HCEC 1CT (cell line): Measurements from ENCODE around the gene BRICD5.

Source experiments
- DNase-seq: peaks from one replicate; pipeline ENCODE4 v3.0.0-alpha.2; 2017

BRICD5 gene

DNA sequence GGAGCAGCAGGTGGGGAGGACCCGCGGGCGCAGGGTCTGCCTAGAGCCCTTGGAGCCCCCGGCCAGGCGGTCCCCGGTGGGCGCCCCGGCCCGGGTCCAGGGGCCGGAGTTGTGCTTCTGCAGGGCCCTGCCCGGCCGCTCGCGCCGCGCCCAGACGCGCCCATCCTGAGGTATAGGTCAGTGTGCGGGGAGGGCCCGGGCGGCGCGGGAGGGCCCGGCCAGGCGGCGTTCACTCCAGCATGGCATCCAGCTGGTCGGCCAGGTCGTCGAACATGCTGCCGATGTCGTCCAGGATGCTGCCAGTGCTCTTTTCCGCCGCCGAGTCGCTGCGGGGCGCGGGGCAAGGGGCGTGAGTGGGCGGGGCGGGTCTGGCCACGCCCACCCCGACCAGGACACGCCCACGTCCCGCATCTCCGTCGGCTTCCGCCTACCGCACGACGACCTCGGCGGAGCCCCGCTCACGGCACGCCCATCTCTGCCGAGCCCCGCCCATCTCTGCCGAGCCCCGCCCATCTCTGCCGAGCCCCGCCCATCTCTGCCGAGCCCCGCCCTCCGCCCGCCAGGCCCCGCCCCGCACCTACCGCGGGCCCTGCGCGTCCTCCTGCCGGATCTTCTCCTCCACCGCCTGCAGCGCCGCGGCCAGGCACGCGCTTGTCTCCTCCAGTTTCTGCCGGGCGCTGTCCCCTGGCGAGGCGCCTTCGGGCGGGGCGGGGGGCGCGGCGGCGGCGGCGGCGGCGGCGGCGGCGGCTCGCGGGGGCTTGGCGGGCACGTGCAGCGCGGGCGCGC is 32.1 kb downstream of the BRICD5 start:
- no peak for DNase-seq

DNA sequence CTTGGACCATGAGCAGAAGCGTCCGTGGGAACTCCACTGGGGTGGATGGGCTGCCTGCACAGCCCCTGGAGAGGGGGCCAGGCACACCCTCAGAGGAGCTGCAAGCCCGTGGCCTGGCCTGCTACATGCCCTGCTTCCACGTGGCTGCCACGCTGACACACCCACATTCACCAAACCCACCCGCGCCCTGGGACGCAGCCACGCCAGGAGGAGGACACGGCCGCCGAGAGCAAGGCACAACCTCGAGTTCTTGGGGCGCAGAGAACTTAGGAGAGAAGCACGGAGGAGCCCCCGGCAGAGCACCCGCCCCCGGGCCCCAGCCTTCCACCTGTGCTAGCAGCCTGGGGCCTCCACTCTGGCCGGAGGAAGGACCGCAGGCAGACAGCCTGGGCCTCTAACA is 33.1 kb downstream of the BRICD5 start:
- DNase-seq, result no peak

DNA sequence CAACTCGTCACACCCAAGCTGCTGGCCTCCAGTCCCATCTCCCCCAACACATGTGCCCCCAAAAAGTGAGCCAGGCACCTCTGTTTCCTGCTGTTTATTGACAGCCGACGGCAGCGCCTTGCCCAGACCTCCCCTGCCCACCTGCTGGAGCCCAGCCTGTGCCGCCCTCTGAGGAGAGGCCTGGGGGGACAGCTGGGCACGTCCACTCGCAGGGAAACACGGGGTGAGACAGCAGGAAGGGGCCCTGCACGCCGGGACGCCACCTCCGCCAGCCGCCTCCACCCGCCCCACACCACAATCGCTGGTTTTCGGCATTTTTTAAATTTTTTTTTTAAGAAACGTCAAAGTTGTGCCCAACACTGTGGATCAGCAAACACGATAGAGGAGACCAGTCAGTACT is 33.6 kb downstream of the BRICD5 start:
- DNase-seq, result no peak

DNA sequence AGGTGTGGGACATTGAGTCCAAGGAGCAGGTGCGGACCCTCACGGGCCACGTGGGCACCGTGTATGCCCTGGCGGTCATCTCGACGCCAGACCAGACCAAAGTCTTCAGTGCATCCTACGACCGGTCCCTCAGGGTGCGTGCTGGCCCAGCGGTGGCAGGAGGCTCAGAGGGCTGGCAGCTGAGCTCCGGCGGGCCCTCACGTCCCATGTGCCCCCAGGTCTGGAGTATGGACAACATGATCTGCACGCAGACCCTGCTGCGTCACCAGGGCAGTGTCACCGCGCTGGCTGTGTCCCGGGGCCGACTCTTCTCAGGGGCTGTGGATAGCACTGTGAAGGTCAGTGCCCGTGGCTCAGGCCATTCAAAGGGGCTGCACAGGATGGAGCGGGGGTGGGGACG is 34.6 kb downstream of the BRICD5 start:
- DNase-seq, result no peak

DNA sequence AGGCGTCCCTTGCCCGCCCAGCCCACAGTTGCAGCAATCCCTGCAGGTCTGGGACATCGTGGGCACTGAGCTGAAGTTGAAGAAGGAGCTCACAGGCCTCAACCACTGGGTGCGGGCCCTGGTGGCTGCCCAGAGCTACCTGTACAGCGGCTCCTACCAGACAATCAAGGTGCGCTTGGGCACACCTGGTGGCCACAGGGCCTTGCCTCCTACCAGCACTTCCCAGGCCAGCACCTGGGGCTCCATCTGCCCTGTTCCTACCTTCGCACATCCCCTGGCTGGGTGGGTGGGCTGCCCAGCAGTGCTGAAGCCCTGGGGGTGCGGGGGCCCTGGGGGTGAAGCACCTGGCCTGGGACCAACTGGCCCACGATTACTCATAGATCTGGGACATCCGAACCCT is 35.2 kb downstream of the BRICD5 start:
- no peak for DNase-seq

DNA sequence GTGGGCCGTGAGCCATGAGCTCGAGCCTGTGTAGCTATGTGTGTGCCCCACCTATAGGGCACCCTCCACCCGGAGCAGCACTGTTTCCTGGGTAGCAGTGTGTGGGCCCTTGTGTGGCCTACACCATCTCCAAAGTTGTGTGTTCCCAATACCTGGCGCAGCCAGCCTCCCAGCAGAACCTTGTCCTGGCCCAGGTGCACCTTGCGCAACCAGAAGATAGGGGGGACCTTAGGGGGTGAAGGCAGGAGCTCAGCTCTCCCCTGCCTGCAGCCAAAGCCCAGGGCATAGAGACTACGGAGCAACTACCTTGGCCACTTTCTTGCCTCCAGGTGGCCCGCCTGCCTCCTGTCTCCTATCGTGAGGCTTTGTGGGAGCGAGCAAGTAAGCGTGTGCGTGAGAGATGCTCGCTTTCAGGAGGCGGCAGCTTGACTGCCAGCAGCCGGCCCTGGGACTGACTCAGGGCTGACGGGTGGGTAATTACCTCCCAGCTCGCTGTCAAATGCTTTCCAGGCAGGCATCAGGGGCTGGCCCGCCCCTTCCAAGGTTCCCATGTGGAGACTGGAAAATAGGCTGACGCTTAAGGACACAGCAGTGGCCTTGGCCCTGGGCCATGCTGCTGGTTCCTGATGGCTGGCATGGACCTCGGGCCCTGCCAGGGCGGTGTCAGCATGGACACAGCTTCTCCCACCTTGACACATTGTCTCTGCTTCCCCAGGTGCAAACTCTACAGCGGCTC is 36.1 kb downstream of the BRICD5 start:
- DNase-seq, result no peak

DNA sequence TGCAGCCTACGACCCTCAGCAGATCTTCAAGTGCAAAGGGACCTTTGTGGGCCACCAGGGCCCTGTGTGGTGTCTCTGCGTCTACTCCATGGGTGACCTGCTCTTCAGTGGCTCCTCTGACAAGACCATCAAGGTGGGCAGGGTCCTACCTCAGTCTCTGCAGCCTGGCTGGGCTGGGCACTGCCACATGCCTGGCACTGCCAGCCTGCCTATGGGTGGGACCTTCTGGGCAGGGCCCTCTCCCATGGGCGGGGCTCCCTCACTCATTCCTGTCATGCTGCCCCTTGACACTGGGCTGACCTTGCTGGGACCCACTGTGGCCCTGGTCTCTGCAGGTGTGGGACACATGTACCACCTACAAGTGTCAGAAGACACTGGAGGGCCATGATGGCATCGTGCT is 36.7 kb downstream of the BRICD5 start:
- no peak for DNase-seq

DNA sequence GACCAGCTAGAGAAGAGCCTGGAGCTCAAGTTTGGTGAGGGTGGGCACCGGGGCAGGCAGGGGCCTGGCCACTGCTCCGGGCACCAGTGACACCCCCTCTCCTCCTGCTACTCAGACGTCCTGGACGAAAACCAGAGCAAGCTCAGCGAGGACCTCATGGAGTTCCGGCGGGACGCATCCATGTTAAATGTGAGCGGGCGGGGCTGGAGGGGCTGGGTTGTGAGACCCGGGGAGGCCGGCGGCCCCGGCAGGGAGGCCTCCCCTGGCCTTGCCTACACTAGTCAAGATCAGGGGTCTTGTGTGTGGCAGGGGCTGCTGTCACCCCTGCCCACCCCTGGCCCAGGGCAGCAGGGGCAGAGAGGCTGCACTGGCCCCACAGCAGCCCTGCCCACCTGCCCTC is 37.3 kb downstream of the BRICD5 start:
- DNase-seq, result no peak

DNA sequence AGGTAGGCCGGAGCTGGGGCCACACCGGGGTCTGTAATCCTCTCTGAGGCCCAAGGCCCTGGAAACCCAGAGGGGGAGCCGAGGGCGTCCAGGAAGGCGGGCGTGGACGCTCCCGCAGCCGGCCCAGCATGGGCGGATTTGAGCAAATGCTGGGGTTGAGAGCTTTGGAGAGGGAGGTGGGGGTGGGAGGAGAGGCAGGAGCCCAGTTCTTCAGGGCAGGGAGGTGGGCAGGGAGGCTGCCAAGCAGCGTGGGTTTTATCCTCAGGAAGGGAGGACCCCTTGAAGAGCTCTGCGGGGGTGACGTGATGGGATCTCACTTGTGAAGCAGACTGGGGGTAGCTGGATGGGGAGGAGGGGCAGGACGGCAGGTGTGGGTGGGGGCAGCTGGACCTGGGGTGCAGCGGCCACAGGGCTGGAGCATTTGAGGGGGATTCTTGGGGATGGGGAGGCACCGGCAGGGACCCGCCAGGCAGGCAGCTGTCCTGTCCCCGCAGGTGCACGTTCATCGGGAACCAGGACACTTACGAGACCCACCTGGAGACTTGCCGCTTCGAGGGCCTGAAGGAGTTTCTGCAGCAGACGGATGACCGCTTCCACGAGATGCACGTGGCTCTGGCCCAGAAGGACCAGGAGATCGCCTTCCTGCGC is 37.9 kb downstream of the BRICD5 start:
- DNase-seq, result no peak

DNA sequence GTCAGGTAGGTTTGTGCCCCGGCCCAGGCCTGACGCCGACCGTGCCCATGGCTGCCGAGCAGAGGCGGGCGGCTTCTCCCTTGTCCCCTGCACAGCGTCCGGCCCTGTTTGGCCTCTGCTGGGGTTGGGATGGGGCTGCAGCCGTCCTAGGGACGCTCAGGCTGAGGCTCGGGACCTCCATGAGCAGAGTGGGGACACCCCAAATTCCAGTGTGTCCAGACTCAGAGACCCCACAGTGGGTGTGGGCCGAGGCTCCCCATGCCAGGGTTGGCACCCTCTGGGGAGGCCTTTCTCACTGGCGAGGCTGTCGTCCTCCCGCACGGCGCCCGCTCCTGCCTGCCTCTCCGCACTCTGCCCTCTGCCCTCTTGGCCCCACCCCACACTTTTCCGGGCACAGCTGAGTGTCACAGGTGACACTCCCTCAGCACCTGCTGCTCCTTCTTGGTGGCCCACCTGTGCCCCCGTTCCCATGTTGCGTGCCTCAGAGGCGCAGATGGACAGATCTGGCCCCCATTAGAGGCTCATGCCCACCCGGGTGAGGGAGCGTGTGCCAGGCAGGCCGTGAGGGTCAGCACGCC is 39.0 kb downstream of the BRICD5 start:
- DNase-seq, result no peak

DNA sequence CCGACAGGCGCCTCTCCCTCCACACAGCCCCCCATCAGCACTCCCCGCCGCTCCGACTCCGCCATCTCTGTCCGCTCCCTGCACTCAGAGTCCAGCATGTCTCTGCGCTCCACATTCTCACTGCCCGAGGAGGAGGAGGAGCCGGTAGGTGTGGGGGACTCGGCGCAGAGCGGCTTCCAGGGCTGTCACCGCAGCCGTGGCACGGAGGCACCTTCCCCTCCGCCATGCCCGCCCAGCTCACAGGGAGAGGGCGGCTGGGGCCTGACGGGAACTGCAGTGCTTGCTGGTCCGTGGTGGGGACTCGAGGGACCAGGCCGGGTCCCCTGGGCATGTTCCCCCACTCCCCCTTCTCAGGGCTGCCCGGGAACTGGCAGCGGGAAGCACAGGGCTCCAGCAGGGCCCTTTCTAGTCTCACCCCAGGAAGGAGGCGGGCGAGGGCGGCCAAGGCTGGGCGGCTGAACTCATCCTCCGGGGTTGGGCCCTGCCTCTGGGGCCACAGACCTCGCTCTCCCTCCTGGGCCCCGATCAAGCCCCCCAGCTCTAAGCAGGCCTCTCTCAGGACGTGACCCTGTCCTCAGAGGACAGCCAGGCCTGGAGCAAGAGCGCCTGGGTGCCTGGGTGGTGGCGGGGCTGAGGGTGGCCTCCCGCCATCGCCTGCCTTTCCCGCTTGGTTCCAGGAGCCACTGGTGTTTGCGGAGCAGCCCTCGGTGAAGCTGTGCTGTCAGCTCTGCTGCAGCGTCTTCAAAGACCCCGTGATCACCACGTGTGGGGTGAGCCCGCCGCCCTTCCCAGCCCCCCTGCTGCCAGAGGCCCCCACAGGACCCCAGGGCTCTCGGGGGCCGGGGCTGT is 39.9 kb downstream of the BRICD5 start:
- no peak for DNase-seq

DNA sequence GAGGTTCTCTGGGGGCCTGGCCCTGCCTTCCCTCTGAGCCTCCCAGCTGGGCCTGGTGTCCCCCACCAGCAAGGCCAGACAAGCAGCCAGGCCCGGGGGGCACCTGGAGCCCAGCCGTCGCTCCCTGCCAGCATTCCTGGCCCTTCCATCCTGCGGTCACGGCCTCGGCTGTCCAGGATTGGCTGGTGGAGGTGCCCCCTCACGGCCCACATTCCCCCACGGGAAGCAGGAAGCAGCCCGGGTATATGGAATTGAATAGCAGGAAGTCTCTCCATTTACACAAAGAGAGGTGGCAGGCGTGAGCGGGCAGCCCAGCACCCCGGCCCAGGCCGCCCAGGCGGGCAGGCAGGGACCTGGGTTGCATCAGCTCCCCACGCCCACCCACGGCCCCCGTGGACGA is 40.6 kb downstream of the BRICD5 start:
- DNase-seq, result no peak

DNA sequence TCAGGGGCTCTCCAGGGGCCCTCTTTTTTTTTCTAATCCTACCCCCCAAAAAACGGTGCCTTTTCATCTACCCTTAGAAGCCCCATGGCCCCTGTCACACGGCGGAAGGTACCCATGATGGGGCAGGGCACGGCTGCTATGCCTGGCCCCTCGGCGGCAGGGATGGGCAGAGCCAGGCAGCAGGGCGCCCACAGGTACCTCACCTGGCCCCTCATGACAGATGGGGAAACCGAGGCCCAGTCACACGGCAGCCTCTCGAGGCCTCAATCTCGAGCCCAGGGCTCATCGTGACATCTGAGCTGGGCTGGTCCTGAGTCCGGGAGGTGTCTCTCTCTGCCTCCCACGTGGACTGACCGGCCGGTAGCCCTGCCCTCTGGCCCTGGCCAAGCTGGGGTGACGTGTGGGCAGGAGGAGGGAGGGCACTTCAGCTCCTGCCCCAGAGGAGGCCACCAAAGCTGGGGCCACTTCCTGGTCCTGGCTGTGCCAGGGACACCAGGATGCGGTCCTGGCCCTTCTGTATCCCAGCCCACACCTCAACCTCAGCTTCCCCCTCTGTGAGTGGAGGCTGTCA is 43.5 kb downstream of the BRICD5 start:
- no peak for DNase-seq

DNA sequence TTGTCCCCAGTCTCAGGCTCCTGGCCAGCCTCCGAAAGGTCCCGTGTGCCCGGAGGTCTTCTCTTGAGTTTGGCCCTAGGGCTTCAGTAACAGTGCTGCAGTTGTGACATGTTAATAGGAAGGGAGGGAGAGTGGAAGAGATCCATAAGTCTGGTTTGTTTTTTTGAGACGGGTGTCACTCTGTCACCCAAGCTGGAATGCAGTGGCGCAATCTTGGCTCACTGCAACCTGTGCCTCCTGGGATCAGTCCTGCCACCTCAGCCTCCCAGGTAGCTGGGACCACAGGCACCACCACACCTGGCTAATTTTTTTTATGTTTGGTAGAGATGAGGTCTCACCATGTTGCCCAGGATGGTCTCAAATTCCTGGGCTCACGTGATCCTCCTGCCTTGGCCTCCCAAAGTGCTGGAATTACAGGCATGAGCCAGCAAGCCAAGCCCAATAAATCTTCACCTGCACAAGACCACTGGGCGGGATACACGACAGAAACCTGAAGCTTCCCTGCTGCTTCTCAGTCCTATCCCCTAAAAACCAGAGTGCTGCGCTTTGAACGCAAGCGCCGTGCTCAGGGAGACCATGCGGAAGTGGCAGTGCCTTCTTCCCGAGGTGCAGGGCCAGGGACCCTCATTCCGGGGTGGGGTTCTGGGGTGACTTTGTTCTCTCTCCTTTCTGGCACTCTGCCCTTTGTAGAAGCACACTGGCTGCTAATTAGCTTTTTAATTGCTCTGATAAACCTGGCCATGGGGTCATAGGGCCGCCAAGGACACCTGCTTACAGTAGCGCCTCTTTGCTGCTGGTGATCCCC is 44.2 kb downstream of the BRICD5 start:
- DNase-seq, result no peak

DNA sequence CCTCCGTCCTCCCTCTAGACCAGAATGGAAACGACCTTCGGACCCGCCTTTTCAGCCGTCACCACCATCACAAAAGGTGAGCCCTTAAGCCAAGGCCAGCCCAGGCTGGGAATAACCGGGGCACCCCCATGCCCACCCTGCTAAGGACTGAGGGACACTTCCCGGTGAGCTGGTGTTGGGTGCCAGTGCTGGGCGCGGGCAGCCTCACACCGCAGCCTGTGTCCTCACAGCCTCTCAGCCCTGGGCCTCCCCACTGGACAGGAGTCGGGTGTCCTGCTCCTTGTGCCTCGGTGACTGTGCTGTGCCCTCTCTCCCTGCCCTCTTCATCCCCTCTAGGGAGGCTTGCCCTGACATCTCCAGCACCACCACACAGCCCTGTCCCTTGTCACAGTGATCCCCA is 44.8 kb downstream of the BRICD5 start:
- DNase-seq, result no peak

DNA sequence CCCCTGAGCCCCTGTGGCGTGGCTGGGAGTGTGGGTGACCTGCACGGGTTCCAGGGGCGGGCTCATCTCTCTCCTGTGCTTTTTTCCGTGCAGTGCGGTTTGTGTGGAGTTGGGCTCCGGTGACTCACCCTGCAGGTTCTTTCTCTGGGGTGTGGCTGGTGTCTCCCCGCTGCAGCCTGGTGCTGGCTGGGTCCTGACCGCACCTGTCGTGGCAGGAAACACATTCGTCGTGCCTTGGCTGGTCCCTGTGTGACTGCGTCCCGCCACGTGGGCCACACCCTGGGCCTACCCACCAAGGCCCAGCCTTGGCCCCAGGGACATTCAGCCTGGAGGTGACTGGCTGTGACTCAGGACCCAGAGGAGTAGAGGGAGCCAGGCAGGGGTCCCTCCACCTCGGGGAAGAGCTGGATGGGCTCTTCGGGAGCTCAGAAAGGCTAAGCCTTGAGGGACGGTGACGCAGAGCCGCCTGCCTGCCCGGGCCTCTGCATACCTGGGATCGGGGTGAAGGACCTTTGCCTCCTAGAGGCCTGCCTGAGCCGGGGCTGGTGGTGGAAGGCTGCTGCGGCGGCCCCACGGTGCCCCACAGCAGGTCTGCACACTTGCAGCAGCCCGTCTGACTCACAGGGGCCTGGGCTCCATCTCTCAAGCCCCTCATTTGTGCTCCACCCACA is 47.3 kb downstream of the BRICD5 start:
- DNase-seq, result no peak

DNA sequence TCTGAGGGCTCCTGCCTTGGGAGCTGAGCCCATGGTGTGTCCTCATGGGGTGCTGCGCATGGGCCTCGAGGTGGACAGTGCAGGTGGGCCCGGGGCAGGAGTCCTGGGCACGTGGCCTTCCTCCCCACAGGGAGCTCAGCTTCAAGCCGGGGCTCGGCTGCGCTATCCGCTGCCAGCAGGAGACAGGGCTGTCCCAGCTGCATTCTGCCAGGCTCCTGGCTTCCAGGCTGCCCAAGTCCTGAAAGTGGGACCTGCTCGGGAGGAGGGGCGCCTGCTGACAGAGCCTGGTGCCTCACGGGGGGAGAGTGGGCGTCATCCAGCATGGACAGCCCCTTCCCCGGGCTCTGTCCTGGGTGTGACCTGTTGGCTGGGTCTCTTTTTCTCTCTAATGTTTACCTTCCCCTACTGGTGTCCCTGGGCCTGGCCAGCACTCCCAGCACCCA is 48.0 kb downstream of the BRICD5 start:
- DNase-seq, result no peak

DNA sequence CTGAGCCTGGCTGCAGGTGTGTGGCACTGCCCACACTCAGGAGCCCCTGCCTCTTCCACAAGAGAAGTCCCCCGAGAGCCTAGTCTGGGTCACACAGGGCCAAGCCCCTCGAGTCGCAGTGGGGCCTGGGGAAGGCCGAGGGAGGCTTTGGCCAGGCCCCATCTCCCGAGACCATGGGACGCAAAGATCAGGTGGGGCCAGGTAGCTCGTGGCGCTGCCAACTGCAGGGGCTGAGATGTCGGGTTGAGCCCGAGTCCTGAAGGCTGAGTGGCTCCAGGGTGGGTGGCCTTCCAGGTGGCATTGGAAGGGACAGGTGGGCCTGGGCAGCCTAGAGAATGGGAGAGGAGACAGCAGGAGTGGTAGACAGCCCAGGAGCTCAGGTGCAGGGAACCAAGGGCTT is 48.8 kb downstream of the BRICD5 start:
- DNase-seq, result no peak

DNA sequence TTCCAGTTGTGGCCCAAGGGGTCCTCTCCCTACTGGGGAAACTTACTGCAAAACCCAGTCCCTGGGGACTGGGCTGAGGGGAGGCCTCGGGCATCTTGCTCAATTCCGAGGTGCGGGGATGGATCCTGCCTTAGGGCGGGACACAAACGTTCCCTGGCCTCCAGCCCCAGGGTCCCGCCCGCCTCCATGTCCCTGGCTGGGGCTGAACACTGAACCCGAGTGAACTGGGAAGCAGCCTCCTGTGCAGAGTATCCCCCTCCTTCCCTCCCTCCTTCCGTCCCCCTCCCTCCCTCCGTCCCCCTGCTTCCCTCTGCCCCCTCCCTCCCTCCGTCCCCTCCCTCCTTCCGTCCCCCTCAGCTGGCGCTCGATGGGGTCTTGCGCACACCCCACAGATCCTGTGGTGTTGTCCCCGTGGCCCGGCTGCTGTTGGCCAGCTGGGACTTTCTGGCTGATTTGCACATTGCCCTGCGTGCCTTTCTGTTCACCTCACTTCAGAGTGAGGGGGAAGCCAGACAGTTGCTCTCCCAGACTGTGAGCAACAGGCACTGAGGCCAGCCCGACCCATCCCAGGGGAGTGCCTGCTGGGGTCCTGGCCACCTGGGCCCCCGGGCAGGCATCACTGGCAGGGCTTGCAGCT is 49.6 kb downstream of the BRICD5 start:
- DNase-seq, result no peak
